Activated CD8-positive, alpha-beta memory T cell treated with anti-CD3 and anti-CD28 coated beads, Interleukin-2, amount 50 U/mL, for 1 hour (primary cell): ENCODE data around the gene PACSIN2.

ENCODE experiments used
- DNase-seq: peaks from one replicate; pipeline ENCODE4 v3.0.0-alpha.2; 2020; ENCODE audit errors: extremely low read depth

PACSIN2 gene

GRCh38 chr22:42881982-42882656 is 132.8 kb downstream of the PACSIN2 start:
- no peak for DNase-seq

GRCh38 chr22:42881298-42881697 is 133.7 kb downstream of the PACSIN2 start:
- no peak for DNase-seq

- no peak for DNase-seq
Measured at GRCh38 chr22:42880815-42881214, 134.1 kb downstream of the PACSIN2 start.

- no peak for DNase-seq
Measured at GRCh38 chr22:42879371-42880021, 135.5 kb downstream of the PACSIN2 start.

GRCh38 chr22:42878561-42879305 is 136.2 kb downstream of the PACSIN2 start:
- DNase-seq: no peak

- no peak for DNase-seq
Measured at GRCh38 chr22:42877597-42878340, 137.2 kb downstream of the PACSIN2 start.

GRCh38 chr22:42877158-42877557 is 137.8 kb downstream of the PACSIN2 start:
- DNase-seq: no peak

- DNase-seq: no peak
Measured at GRCh38 chr22:42876041-42876440, 138.9 kb downstream of the PACSIN2 start.

- no peak for DNase-seq
Measured at GRCh38 chr22:42874010-42874409, 140.9 kb downstream of the PACSIN2 start.

GRCh38 chr22:42873356-42873755 is 141.6 kb downstream of the PACSIN2 start:
- DNase-seq: no peak

- no peak for DNase-seq
Measured at GRCh38 chr22:42872821-42873220, 142.1 kb downstream of the PACSIN2 start.

GRCh38 chr22:42871146-42872050 is 143.6 kb downstream of the PACSIN2 start:
- no peak for DNase-seq

- DNase-seq: no peak
Measured at GRCh38 chr22:42869888-42870480, 145.0 kb downstream of the PACSIN2 start.

- no peak for DNase-seq
Measured at GRCh38 chr22:42869463-42869862, 145.5 kb downstream of the PACSIN2 start.

- DNase-seq: no peak
Measured at GRCh38 chr22:42868751-42869251, 146.1 kb downstream of the PACSIN2 start.

GRCh38 chr22:42866100-42866499 is 148.8 kb downstream of the PACSIN2 start:
- DNase-seq: no peak

- DNase-seq: no peak
Measured at GRCh38 chr22:42865536-42865935, 149.4 kb downstream of the PACSIN2 start.

- no peak for DNase-seq
Measured at GRCh38 chr22:42863349-42863961, 151.5 kb downstream of the PACSIN2 start.

GRCh38 chr22:42862045-42862734 is 152.8 kb downstream of the PACSIN2 start:
- no peak for DNase-seq
